Kidney tubule cell (primary cell): ENCODE measurements around the gene CD83.
"Not testable (repeated sequence)": the region's sequence is repeated elsewhere in the genome, so short reads cannot be mapped to it uniquely, and the experiment has no call there.

Experiments used
- DNase-seq: peaks from one replicate; pipeline ENCODE4 v3.0.0-alpha.2; 2018; ENCODE audit warnings: low spot score

The CD83 gene

GRCh38 chr6:14147891-14148290 is 30.3 kb downstream of the CD83 start:
- no peak for DNase-seq

DNA sequence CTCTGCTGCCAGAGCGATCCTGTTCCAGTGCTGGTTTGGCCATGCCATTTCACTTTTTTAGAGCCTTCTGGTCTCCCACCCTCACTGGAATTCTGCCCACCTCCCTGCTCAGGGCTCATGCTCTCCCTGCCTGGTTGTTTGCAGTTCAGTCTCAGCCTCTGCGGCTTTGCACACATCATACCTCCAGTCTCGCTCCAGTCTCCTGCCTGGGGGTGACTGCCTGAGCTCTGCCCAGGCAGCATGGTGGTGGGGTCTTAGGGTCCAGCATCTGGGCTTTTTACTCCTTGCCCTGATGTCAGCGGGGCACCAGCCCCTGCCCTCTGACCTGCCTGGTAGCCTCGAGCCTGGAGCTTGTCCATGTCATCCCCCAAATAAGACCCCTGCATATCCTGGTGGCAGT is 30.9 kb downstream of the CD83 start:
- DNase-seq: no peak

- DNase-seq: no peak
Observed at GRCh38 chr6:14149053-14149738, 31.6 kb downstream of the CD83 start.

DNA sequence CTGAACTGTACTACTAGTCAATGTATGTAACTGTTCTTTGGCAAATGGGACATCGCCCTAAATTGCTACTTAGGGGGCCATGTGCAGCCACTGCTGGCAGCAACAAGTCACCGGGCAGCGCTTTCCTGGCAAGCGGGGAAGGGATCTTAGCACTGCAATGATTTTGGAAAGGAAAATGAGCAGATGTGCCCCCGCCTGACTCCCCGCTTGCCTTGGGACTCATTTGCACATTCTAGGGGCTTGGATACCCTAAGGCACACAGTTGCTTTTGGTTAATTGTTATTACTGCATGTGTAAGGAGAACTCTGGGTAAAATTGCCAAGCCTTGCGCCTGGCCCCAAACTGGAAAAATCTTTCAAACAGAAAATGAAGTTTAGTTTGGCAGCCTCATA is 32.2 kb downstream of the CD83 start:
- DNase-seq: no peak

- DNase-seq: not testable (repeated sequence)
Observed at GRCh38 chr6:14151300-14151699, 33.7 kb downstream of the CD83 start.

GRCh38 chr6:14151773-14152172 is 34.2 kb downstream of the CD83 start:
- DNase-seq: no peak

GRCh38 chr6:14153228-14153627 is 35.7 kb downstream of the CD83 start:
- no peak for DNase-seq

GRCh38 chr6:14159090-14159489 is 41.5 kb downstream of the CD83 start:
- DNase-seq: no peak

DNA sequence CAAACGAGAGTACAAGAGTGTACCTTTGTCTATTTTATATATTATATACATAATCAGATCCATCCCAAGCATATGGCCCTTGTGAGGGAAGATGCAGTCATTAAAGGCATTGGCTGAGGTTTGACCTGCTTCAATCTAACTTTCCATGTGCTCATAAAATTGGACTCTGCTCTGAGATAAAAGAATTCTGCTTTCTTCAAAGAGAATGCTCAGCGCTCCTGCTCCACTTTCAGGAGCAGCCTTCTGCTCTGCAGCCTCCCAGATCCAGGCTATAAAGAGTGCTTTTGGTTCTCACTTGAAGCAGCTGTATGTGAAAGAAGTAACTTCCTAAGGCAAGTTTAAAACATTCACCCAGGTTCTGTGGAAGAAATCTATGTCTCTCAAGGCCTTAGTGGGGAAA is 45.3 kb downstream of the CD83 start:
- DNase-seq: no peak

- peak; percentile 82 for DNase-seq
Observed at GRCh38 chr6:14165091-14165490, 47.5 kb downstream of the CD83 start.

- no peak for DNase-seq
Observed at GRCh38 chr6:14166839-14167238, 49.3 kb downstream of the CD83 start.

GRCh38 chr6:14170128-14170527 is 52.6 kb downstream of the CD83 start:
- no peak for DNase-seq

DNA sequence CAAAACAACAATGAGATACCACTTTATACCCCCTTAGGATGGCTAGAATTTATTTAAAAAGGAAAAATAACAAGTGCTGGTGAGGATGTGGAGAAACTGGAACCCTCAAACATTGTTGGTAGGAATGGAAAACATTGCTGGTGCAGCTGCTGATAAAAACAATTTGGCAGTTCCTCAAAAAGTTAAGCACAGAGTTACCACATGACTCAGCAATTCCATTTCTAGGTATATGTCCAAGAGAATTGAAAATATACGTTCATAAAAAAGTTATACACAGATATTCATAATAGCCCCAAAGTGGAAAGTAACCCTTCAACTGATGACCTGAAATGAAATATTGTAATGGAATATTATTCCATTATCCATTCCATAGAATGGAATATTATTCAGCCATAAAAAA is 55.0 kb downstream of the CD83 start:
- DNase-seq: no peak

- no peak for DNase-seq
Observed at GRCh38 chr6:14174226-14174625, 56.7 kb downstream of the CD83 start.

GRCh38 chr6:14174996-14175395 is 57.4 kb downstream of the CD83 start:
- no peak for DNase-seq

GRCh38 chr6:14176429-14176828 is 58.9 kb downstream of the CD83 start:
- no peak for DNase-seq

DNA sequence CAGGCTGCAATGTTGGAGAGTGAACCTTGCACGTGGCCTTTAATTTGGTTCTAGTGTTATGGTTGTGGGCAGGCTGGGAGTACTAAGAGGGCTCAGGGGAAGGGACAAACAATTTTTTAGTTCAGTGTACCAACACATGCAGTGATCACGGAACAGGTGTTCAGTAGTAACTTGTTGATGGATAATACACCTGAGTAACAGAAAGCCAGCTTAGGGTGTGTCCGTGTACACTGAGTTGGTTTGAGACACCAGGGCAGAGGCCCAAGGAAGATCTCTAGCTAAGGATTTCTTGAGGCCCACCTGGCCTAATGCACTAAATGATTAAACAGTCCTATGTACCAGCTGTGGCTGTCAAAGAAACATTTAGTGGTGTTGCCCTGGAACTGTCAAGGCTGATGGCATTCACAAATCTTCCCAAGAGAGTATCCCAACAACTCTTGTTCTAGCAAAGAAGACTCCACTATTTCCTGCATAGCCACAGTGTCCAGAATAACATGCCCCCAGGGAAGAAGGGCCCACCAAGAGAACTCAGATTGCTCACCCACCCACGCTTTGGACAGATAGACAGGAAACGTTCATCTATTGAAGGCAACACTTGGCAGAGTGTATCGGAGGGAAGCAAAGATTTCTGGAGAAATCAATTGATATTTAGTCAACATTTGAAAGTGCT is 60.0 kb downstream of the CD83 start:
- DNase-seq: no peak

- DNase-seq: no peak
Observed at GRCh38 chr6:14178083-14178445, 60.5 kb downstream of the CD83 start.

DNA sequence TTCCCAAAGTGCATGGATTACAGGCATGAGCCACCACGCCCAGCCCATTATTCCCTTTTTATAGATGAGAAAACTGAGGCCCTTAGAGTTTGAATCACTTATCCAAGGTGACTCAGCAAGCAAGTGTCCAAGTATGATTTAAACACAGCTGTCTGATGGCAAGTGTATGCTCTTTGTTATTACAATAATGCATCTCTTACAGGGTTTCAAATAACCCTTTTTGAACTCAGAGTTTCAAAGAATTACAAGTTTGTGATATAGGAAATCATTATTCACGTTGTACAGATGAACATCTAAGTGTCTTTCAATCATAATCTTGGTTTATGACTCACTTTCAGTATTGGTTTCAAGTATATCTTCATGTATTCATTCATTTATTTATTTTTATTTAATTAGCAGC is 63.0 kb downstream of the CD83 start:
- DNase-seq: no peak

GRCh38 chr6:14182916-14183315 is 65.3 kb downstream of the CD83 start:
- no peak for DNase-seq
